Measurements from ENCODE around the gene TRIP10. TPM values are rescaled to one million over a fixed set of nuclear protein-coding genes. Genes with fewer than 3 reads are reported as not detected.
"Not testable (repeated sequence)": the region's sequence is repeated elsewhere in the genome, so short reads cannot be mapped to it uniquely, and the experiment has no call there.

TRIP10 gene
- total RNA-seq, 1 donor from 2014 or later = 53.0 TPM

GRCh38 chr19:6708346-6708745 is 31.1 kb upstream of the TRIP10 start:
- H3K36me3 ChIP-seq = no peaks in the 10 kb centered on the region
- Mint-ChIP-seq H3K27ac (no peak overlapping the region), H3K4me3 (no peak overlapping the region), H3K36me3 (no peaks in the 10 kb centered on the region), H3K27me3 (ENCODE audit: insufficient read depth, low read depth) (peaks cover 35% of the 10 kb centered on the region), H3K4me1 (no peaks in the 10 kb centered on the region), H3K9me3 (peaks cover 2% of the 10 kb centered on the region)
- H3K9ac ChIP-seq = no peak overlapping the region
- H3K27ac ChIP-seq = no peak overlapping the region
- H4K20me1 ChIP-seq (ENCODE audit: low read depth) = no peaks in the 10 kb centered on the region
- peaks cover 43% of the 10 kb centered on the region for H3K27me3 ChIP-seq
- no peak overlapping the region for H3K4me2 ChIP-seq
- H3K4me1 ChIP-seq = no peaks in the 10 kb centered on the region
- H2AFZ ChIP-seq (replicated peaks) = no peak overlapping the region
- no peaks in the 10 kb centered on the region for H3K79me2 ChIP-seq (ENCODE audit: low read depth)
- no peak for DNase-seq (ENCODE audit: low spot score)
- H3K9me3 ChIP-seq (ENCODE audit: low read depth) = no peaks in the 10 kb centered on the region
- H3F3A ChIP-seq (ENCODE audit: low read depth) = no peaks in the 10 kb centered on the region
- TF ChIP-seq EZH2phosphoT487 (IDR thresholded peaks at IDR 0.05) (no peak), EZH2 (IDR thresholded peaks at IDR 0.05) (no peak)
- TF ChIP-seq, protein P1, sequence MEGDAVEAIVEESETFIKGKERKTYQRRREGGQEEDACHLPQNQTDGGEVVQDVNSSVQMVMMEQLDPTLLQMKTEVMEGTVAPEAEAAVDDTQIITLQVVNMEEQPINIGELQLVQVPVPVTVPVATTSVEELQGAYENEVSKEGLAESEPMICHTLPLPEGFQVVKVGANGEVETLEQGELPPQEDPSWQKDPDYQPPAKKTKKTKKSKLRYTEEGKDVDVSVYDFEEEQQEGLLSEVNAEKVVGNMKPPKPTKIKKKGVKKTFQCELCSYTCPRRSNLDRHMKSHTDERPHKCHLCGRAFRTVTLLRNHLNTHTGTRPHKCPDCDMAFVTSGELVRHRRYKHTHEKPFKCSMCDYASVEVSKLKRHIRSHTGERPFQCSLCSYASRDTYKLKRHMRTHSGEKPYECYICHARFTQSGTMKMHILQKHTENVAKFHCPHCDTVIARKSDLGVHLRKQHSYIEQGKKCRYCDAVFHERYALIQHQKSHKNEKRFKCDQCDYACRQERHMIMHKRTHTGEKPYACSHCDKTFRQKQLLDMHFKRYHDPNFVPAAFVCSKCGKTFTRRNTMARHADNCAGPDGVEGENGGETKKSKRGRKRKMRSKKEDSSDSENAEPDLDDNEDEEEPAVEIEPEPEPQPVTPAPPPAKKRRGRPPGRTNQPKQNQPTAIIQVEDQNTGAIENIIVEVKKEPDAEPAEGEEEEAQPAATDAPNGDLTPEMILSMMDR (IDR thresholded peaks at IDR 0.05) = no peak
- H3K4me3 ChIP-seq = no peak overlapping the region

DNA sequence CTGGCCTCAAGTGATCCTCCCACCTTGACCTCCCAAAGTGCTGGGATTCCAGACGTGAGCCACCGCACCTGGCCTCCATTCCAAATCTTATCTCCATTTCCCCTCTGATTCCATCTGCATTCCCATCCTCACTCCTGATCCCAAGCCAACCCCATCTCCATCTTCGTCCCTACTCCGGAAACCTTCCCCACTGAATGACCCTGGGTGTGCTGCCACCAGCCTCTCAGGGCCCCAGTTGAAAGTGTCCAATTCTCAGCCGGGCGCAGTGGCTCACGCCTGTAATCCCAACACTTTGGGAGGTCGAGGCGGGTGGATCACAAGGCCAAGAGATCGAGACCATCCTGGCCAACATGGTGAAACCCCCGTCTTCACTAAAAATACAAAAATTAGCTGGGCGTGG is 30.6 kb upstream of the TRIP10 start:
- H3K9me3 Mint-ChIP-seq; H3K36me3 Mint-ChIP-seq; H3K27ac Mint-ChIP-seq; H3K36me3 ChIP-seq; H3K79me2 ChIP-seq (ENCODE audit: low read depth); H3K4me3 ChIP-seq; H3K27ac ChIP-seq; H3K4me1 ChIP-seq; DNase-seq (ENCODE audit: low spot score); H3K4me3 Mint-ChIP-seq; H3F3A ChIP-seq (ENCODE audit: low read depth); H3K9ac ChIP-seq; H4K20me1 ChIP-seq (ENCODE audit: low read depth); H3K4me2 ChIP-seq; H3K9me3 ChIP-seq (ENCODE audit: low read depth); H3K4me1 Mint-ChIP-seq; H2AFZ ChIP-seq (replicated peaks): not testable (repeated sequence)
- peaks cover 43% of the 10 kb centered on the region for H3K27me3 ChIP-seq
- peaks cover 35% of the 10 kb centered on the region for H3K27me3 Mint-ChIP-seq (ENCODE audit: insufficient read depth, low read depth)

DNA sequence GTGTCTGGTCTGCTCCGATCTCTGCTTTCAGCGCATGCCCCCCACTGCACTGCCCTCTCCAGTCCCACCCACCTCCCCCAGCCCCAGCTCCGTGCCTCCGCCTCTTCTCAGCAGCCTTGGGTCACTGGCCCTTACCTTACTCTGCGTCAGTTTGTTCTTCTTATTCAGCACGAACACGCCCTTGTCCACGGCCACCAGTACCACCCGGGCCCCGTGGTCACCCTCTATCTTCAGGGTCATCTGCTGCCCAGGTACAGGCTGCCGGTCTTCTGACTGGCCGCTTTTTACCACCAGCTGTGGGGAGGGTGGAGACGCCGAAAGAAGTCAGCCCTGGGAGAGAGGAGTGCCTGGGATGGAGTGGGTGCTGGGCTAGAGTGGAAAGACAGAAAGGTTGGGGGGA is 29.9 kb upstream of the TRIP10 start:
- H3K27ac Mint-ChIP-seq = no peak overlapping the region
- no peaks in the 10 kb centered on the region for H3K9me3 ChIP-seq (ENCODE audit: low read depth)
- no peaks in the 10 kb centered on the region for H4K20me1 ChIP-seq (ENCODE audit: low read depth)
- no peak for DNase-seq (ENCODE audit: low spot score)
- H3F3A ChIP-seq (ENCODE audit: low read depth) = no peaks in the 10 kb centered on the region
- no peaks in the 10 kb centered on the region for H3K4me1 Mint-ChIP-seq
- H2AFZ ChIP-seq (replicated peaks) = no peak overlapping the region
- peaks cover 43% of the 10 kb centered on the region for H3K27me3 ChIP-seq
- H3K36me3 ChIP-seq = no peaks in the 10 kb centered on the region
- TF ChIP-seq EZH2 (IDR thresholded peaks at IDR 0.05) (no peak), EZH2phosphoT487 (IDR thresholded peaks at IDR 0.05) (no peak)
- TF ChIP-seq, protein P1 (IDR thresholded peaks at IDR 0.05) = no peak
- no peaks in the 10 kb centered on the region for H3K4me1 ChIP-seq
- H3K9me3 Mint-ChIP-seq = peaks cover 2% of the 10 kb centered on the region
- no peak overlapping the region for H3K27ac ChIP-seq
- H3K4me3 Mint-ChIP-seq = no peak overlapping the region
- no peaks in the 10 kb centered on the region for H3K36me3 Mint-ChIP-seq
- H3K4me2 ChIP-seq = no peak overlapping the region
- H3K79me2 ChIP-seq (ENCODE audit: low read depth) = no peaks in the 10 kb centered on the region
- H3K9ac ChIP-seq = no peak overlapping the region
- H3K4me3 ChIP-seq = no peak overlapping the region
- peaks cover 35% of the 10 kb centered on the region for H3K27me3 Mint-ChIP-seq (ENCODE audit: insufficient read depth, low read depth)

- peak; percentile 43 for TF ChIP-seq EZH2 (IDR thresholded peaks at IDR 0.05)
- no peak for TF ChIP-seq EZH2phosphoT487 (IDR thresholded peaks at IDR 0.05)
- TF ChIP-seq, protein P1 (IDR thresholded peaks at IDR 0.05) = peak; percentile 48
- Histone ChIP-seq H3F3A (ENCODE audit: low read depth) (no peaks in the 10 kb centered on the region), H3K27me3 (peaks cover 43% of the 10 kb centered on the region), H3K4me3 (peak overlapping the region; percentile 7), H2AFZ (replicated peaks) (peak overlapping the region; percentile 93), H4K20me1 (ENCODE audit: low read depth) (no peaks in the 10 kb centered on the region), H3K4me1 (no peaks in the 10 kb centered on the region), H3K79me2 (ENCODE audit: low read depth) (no peaks in the 10 kb centered on the region), H3K4me2 (peak overlapping the region; percentile 12), H3K9me3 (ENCODE audit: low read depth) (no peaks in the 10 kb centered on the region), H3K36me3 (no peaks in the 10 kb centered on the region), H3K9ac (no peak overlapping the region), H3K27ac (no peak overlapping the region)
- no peaks in the 10 kb centered on the region for H3K4me1 Mint-ChIP-seq
- H3K36me3 Mint-ChIP-seq = no peaks in the 10 kb centered on the region
- peaks cover 2% of the 10 kb centered on the region for H3K9me3 Mint-ChIP-seq
- peaks cover 35% of the 10 kb centered on the region for H3K27me3 Mint-ChIP-seq (ENCODE audit: insufficient read depth, low read depth)
- H3K4me3 Mint-ChIP-seq = no peak overlapping the region
- H3K27ac Mint-ChIP-seq = no peak overlapping the region
- peak; percentile 60 for DNase-seq (ENCODE audit: low spot score)
Observed at GRCh38 chr19:6710273-6711077, 29.0 kb upstream of the TRIP10 start.
